NCI-H1105 (cell line): ENCODE results near the gene OLFM1.
"Not testable (repeated sequence)": the region's sequence is repeated elsewhere in the genome, so short reads cannot be mapped to it uniquely, and the experiment has no call there.

Experiments used
- DNase-seq: peaks from one replicate; lab custom pipeline; 2025; lab: John Stamatoyannopoulos, UW

Gene OLFM1

DNA sequence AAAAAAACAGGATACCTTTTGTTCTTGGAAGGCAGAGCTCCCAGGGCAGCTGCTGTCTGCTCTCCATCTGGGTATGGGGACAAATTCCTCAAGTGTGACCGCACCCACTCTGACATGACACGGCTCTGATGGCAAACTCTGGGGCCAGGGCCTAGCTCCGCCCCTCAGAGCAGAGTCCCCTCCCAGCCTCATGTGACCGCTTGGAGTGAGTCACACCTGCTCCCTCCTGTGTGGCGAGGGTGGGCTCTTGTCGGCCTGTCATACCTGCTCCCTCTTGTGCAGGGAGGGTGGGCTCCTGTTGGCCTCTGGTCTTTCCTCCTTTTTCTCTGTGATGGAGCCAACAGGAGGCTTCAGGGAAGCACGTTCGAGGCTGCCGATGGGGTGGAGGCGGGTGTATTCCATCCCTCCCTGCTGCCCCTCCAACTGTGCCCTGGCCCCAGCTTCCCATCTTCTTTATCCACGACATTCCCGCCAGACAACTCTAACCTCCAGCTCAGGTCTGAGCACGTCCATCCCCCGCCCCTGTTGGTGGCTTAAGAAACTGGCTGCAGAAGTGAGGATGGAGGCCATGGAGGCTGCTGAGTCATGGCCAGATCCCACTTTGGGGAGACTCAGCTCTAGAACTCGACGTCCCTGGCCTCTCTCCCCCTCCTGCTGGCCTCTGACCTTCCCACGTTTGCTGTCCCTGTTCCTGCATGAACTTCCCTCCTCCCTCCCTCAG lies 65.3 kb downstream of the OLFM1 start:
- peak; percentile 18 for DNase-seq

DNA sequence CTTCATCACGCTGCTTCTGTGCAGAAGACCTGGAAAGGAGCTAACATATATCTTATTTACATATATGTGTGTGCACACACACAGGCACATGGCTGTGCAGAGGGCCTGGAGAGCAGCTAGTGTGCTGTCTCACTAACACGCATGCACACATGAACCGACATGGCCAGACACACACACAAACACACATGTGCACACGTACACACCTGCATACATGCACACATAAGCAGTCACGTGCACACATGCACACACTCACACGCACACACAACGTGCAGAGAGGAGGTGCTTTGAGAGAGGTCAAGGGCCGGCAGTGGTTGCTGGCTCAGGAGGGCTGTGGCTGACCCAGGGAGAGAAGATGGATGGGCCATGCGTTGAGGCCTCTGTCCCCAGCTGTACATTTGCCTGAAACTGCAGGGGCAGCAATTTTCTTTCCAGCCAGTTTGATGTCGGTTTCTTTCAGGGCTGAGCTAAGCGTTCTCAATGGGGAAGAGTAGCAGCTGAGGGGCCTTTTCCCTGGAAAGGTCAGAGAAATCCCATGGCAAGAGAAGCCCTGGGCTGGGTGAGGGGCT lies 66.7 kb downstream of the OLFM1 start:
- DNase-seq: no peak

DNA sequence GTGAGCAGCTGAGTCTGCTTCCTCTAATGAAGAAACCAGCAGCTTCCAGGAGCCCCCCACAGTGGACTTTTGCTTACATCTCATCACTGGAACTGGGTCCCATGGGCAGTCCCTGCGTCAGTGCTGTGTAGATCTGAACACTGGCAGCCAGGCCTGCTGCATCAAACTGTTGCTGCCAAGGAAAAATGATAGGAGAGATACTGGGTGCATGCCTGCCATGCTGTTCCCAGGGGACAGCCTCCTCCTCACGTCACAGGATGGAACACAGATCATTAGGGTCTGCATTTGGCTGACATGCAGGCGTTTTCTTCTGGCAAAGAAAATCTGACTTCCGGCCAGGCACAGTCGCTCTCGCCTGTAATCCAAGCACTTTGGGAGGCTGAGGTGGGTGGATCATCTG lies 67.9 kb downstream of the OLFM1 start:
- DNase-seq: no peak

DNA sequence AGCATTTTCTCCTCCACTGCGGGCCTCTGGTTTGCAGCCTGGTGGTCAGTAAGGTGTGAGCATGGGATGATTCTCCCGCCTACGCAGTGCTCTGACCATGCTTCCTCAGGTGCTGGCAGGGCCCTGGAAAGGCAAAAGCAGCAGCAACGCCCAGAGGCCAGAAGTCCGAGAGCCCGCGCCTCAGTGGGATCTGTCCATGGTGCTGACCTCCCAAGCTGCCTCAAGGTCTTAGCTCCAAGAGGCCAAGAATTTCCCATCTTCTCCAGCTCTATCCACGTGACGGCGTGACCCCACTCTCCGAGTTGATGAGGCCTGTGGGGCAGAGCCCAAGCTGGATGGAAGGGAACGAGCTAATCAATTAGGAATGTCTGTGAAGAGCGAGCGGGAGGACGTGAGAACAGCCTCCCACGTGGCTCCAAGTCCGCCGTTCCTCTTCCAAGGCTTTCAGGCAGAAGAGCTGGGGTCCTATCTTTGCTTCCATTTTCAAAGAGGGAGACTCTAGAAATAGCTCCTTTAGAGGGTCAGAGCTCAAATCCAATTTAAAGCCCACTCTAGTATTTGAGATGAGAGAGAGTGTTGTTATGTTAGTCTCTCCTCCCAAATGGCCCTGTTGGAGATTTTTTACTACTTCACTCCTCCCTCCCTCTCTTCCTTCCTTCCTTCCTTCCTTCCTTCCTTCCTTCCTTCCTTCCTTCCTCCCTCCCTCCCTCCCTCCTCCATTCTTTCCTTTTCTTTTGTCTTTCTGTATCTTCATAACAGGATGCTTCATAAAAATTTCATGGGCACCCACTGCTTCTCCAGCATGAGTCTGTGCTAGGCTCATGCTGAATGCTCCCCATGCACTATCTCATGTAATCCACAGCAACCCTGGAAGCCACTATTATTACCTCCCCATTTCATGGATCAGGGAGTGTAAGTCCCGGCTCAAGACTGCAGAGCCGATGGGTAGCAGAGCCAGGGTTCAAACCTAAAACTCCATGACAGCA lies 69.3 kb downstream of the OLFM1 start:
- no peak for DNase-seq

DNA sequence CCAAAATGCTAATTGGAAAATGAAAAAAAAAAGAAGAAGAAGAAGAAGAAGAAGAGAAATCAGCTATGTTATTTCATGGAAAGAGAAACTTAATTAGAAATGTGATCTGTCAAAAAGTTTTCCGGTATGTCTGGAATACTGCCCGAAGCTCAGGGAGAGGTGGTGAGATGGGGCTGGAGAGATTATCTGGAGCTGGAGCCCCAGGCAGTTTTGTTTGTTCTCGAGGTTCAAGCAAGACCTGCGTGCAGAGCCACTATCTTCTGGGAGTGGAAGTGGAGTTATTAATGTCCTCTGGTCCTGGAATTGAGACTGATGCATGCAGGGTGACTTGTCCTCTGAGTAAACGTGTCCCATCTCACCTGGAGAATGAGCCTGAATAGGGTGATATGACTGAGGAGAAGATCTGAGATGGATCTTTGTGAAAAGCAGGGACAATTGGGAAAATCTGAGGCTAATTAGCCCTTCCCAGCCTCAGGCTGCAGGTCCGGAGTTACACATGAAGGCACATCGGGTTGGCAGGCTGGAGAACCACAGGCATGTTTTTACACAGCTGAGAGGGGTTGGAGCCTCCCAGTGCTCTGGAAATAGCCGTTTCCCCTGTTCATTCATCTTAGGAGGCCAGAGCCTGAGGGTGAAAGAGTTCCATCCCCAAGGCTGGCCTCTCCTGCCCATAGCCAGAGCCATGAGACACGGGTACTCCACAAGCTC lies 70.5 kb downstream of the OLFM1 start:
- no peak for DNase-seq

DNA sequence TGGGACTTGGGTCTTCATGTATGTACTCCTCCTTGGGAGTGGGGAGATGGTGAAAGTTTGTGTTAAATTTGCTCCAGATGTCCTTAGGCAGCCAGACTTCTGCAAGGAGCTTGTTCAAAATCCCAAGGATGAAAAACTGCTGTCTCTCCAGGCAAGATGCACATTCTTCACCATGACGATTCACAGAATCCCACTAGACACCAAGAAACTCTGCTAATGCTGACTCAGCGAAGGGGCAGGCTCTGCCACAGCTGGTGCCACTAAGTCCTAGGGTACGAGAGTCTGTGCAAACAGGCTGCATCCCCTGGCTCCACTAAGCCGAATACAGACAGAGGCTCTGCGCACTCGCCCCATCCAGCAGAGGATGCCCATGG lies 71.1 kb downstream of the OLFM1 start:
- no peak for DNase-seq

DNA sequence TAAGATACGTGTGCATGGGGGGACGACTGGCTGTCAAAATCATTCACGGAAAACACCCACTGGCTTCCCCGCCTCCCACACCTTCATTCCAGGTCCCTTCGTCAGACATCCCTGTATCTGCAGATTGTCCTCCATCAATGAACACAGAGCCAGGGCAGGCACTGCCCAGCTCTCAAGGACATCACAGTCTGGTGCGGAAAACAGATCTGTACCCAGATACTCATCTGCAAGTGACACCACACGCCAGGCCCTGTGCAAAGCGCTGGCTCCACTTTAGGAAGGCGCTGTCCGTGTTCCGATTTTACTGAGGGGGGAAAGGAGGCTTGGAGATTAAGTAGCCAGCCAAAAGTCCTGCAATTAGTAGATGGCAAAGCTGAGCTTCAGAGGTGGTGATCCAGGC lies 72.3 kb downstream of the OLFM1 start:
- no peak for DNase-seq

DNA sequence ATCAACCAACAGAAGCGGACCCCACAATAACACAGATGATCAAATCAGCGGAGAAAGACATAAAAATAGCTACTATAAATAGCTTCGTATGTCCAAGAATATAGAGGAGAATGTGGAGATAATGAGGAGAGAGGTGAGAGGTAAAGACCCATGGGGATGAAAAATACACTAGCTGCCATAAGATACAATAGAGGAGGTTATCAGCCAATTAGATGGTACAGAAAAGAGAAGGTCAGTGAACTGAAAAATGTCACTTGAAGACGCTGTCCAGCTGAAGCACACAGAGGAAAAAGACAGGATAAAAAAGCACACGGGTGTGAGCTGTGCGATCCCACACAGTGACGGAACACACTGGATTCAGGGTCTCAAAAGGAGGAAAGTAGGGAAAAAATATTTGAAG lies 73.4 kb downstream of the OLFM1 start:
- no peak for DNase-seq

DNA sequence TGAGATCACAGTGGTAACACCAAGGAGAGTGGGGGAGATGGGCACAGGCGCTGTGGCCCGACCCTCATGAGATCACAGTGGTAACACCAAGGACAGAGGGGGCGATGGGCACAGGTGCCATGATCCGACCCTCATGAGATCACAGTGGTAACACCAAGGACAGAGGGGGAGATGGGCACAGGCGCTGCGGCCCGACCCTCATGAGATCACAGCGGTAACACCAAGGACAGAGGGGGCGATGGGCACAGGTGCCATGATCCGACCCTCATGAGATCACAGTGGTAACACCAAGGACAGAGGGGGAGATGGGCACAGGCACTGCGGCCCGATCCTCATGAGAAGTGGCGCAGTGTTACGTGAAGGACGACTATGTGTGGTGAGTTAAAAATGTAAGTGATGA lies 75.1 kb downstream of the OLFM1 start:
- not testable (repeated sequence) for DNase-seq

DNA sequence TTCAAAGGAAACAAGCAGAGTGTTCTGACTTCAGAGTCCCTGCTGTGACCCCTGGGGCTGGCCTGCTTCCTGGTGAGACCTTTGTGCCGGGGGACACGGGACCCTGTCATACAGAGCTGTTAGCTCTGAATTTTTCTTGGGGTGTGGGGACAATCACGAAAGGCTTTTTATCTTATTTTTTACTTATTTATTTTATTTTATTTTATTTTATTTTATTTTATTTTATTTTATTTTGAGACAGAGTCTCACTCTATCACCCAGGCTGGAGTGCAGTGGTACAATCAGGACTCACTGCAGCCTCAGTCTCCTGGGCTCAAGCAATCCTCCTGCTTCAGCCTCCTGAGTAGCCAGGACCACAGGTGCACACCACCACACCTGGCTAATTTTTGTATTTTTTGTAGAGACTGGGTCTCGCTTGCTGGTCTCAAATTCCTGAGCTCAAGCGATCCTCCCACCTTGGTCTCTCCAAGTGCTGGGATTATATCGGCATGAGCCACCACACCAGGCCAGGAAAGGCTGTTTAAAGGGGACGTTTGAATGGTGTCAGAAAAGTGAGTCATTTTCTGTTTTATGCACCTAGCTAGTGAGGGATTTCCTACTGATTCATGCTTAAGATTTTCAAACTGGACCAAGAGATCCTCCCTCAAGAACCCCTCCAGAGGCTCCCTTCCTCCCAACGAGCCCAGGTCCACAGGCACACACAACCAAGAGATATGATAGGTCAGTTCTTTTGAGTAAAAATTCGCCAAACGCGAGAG lies 75.7 kb downstream of the OLFM1 start:
- no peak for DNase-seq

DNA sequence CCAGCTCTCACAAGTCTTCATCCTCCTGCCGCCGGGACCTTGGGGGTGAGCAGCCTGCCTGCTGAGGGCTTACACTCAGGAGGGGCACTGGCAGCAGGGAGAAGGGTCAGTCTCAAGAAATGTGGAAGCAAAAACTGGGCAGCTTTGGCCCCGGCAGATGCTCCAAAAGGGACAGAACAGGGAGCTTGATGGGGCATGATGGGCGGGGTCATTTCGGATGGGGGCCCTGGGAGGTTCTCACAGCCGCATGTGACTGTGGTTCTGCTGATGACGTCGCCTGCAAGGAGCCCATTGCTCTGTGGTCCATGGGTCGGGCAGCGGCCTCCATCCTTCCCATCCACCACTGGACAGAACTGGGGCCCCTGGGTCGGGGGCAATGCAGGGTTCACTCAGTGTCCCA lies 76.6 kb downstream of the OLFM1 start:
- no peak for DNase-seq

DNA sequence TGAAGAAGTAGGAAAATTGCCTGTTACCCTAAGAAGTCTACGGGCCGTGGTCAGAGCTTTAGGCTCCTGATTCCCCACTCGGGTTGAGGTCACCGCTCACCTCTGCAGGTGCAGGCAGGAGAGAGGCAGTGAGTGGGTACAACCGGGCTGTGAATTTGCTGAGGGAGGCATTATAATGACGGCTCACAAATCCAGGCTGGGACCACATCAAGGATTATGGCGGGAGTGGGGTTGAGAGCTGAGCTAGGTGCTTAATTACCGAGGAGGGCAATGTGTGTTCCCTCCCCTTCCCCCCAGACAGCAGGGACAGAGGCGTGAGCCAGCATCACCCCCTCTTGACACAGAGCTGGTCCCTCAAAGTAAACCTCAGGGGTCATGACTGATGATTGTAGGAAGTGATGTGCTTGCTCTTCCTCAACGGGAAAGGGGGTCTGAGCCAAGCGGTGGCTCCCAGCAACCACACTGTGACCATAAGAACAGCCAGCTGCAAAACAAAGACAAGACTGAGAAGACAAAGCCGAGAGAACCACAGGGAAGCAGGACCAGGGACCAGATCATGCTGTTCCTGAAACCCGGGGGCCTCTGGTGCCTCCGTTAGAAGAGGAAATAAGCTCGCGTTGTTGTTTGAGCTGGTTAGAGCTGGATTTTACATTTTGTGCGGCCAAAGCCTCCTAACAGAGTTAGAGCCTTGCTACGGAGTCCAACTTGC lies 77.7 kb downstream of the OLFM1 start:
- DNase-seq: no peak

DNA sequence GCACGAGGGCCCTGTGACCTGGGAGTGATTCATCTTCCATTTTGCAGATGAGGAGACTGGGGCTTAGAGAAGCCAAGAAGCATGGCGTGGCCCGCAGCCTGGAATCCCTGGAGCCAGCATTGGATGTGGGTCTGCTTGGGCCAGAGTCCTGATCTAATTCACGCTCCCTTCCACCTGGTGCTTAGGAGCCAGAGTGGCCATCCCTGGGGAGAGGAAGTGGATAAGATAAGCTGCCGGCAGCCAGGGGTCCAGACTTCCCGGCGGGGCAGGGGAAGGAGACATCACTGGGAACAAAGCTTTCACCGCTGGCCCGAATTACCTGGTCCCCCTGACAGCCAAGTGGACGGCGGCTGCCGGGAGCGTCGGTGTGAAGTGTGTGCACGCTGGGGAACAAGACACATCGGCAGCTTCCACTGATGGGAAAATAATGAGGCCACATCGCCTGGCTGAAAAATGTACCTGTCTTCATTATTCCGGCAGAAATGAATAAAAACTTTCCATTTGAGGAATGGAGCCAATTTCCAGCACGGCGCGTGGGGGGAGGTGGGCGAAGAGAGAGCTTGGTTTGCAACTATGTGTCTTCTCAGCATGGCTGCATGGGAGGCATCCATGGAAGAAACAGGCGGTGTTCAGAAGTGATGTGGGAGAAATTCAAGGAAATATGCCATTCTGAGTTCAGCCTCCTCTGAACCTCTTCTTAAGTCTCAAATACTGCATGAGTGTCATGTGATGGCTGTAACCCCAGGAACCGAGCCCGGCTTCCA lies 78.5 kb downstream of the OLFM1 start:
- no peak for DNase-seq

DNA sequence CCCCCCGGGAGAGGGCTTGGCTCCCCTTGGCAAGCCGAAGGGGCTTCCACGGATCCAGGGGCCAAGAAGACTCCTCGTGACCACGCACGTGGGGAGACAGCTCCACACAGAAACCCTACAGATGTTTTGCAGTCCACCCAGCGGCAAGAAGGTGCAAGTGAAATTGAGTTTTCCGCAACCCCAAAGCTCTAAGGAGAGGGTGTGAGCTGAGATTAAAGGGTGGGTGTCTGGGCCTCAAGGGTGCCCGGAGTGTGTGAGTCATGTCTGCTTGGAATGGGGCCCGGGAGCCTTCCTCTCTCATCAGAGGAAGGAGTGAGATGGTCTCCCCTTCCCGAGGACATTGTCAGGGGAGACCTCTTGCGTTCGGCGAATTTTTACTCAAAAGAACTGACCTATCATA lies 79.1 kb downstream of the OLFM1 start:
- DNase-seq: no peak

DNA sequence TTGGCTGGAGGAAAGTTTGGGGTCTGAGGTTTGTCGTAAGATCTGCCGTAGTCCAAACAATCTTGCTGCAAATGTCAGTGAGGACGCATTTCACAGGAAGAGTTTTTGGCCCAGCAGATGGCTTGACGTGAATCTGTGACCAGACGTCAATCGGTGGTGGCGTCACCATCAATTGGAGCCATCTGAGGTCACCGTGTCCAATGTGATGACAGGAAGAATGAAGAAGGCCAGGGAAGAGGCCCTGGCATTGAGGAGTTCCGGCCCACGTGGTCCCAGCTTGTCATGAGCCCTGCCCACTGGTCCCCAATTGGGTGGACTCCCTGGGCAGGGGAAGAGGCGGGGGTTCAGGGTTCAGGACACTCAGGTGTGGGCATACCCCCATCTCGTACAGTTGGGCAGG lies 79.9 kb downstream of the OLFM1 start:
- no peak for DNase-seq

DNA sequence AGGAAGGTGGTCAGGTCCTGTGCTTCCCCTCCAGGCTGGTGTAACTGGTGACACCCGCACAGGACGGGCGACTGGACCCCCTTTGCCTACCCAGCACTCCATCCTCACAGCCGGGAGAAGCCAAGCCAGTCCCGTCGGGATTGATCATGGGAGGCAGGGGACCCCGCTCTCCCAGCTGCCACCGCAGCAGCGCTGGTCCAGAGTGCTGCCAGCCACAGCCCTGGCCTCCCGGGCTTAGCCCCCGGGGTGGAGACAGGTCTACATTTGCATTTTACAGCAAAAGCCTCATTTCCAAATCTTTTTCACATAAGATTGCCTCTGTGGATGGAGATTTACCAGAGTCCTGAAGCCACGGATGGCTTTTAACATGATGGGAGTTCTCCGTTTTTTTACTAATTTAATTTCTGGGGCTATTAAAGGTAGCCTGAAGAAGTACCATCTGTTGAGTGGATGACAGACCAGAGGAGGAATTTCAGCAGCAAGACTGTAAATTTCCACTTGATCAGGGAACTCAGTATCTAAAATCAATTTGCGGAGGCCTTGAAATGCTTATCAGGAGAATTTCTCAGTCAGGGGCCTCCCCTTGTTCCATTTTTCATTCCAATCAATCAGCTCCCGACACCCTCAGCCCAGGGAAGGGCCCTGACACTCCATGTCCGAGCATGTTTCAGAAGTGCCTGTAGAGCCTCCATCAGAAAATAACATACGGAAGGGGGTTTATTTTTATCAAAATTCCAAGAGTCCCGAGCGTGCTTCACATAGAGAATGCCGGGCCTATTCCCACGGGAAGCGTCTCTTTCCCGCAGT lies 80.6 kb downstream of the OLFM1 start:
- DNase-seq: no peak

DNA sequence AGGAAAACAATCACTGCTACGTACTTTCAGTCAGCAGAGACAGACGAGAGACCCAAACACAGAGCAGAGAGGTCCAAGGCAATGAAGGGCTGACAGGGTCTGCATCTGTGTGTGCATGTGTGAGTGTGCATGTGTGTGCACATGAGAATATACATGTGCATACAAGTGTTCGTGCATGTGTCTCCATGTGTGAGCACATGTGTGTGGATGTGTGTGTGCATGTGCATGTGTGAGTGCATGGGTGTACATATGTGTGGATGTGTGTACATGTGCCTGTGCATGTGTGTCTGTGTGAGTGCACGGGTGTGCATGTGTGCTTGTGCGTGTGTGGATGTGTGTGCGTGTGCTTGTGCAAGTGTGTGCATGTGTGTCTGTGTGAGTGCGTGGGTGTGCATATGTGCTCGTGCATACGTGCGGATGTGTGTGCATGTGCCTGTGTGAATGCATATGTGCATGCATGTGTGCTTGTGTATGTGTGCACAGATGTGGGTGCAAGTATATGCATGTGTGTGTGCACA lies 82.3 kb downstream of the OLFM1 start:
- no peak for DNase-seq

DNA sequence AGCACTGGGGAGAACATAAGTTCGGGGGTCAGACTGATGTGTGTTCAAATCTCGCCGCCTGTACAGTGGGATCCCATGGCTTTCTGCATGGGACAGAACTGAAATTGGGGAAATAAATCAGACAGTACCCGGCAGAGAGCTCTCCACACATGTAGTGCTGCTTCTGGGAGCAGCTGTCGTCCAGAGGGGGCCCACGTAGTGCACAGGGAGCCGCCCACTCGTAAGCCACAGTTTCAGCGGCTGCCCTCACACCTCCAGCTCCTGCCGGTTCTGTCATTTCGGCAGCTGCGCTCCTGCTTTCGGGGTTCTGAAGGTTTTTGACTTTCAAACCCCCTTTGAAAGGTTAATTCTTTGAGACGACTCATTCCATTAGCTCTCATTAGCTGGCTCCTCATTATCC lies 83.1 kb downstream of the OLFM1 start:
- no peak for DNase-seq
